ENCODE measurements around the gene DHRSX.
"Not testable (repeated sequence)": the region's sequence is repeated elsewhere in the genome, so short reads cannot be mapped to it uniquely, and the experiment has no call there.

DHRSX gene

DNA sequence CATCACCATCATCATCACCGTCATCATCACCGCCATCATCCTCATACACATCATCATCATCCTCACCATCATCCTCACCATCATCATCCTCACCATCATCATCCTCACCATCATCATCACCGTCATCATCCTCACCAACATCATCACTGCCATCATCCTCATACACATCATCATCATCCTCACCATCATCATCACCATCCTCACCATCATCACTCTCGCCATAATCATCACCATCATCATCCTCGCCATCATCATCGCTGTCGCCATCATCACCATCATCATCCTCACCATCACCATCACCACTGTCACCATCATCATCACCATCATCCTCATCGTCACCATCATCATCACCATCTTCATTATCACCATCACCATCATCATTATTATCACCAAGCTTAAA, 19.8 kb upstream of the DHRSX start:
- DNase-seq (ENCODE audit: low read depth) = no peak
- H3K4me3 ChIP-seq (ENCODE audit: low read depth, low read length) = no peak overlapping the region
- no peak for TF ChIP-seq CTCF (IDR thresholded peaks at IDR 0.05; ENCODE audit: insufficient read depth, low read depth, low read length, missing control alignments)

GRCh38 chrX:2519638-2520037, 18.9 kb upstream of the DHRSX start:
- not testable (repeated sequence) for DNase-seq (ENCODE audit: low read depth); H3K4me3 ChIP-seq (ENCODE audit: low read depth, low read length)

- peak overlapping the region; percentile 28 for H3K4me3 ChIP-seq (ENCODE audit: low read depth, low read length)
- no peak for DNase-seq (ENCODE audit: low read depth)
Measured at GRCh38 chrX:2517055-2517454, 16.3 kb upstream of the DHRSX start.

DNA sequence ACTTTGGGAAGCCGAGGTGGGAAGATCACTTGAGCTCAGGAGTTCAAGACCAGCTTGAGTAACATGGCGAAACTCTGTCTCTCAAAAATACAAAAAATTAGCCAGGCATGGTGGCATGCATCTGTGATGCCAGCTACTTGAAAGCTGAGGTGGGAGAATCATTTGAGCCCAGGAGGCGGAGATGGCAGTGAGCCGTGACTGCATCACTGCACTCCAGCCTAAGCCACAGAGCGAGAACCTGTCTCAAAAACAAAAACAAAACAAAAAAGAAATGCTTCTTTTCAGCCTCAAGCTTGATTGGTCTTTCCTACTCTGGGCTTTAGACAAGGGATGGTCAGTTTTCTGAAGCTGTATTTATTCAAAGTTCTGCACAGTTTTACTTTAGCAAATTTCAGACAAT, 15.8 kb upstream of the DHRSX start:
- TF ChIP-seq CTCF (IDR thresholded peaks at IDR 0.05; ENCODE audit: insufficient read depth, low read depth, low read length, missing control alignments) = no peak
- H3K4me3 ChIP-seq (ENCODE audit: low read depth, low read length) = peak overlapping the region; percentile 28

More at GRCh38 chrX:2517055-2517454, 16.3 kb upstream of the DHRSX start:
- TF ChIP-seq CTCF (IDR thresholded peaks at IDR 0.05; ENCODE audit: insufficient read depth, low read depth, low read length, missing control alignments) = no peak

DNA sequence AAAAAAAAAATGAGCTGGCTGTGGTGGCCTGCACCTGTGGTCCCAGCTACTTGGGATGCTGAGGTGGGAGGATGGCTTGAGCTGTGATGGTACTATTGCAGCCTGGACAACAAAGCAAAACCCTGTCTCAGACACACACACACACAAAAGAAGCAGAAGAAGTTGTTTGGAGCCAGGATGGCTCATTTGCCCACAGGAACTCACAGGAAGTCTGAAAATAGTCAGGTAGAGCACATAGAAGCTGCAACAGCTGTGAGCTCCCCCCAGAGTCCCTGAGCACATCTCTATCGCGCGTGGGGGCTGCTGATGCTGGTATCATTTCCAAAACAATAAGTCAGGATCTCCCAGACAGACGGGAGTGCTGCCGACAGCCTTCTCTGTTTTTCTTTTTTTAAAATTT, 13.4 kb upstream of the DHRSX start:
- no peak overlapping the region for H3K4me3 ChIP-seq (ENCODE audit: low read depth, low read length)
- peak; percentile 40 for DNase-seq (ENCODE audit: low read depth)
- TF ChIP-seq CTCF (IDR thresholded peaks at IDR 0.05; ENCODE audit: insufficient read depth, low read depth, low read length, missing control alignments) = no peak

More for the DNA sequence above, 15.8 kb upstream of the DHRSX start:
- peak; percentile 76 for DNase-seq (ENCODE audit: low read depth)

- TF ChIP-seq CTCF (IDR thresholded peaks at IDR 0.05; ENCODE audit: insufficient read depth, low read depth, low read length, missing control alignments) = no peak
- no peak overlapping the region for H3K4me3 ChIP-seq (ENCODE audit: low read depth, low read length)
- DNase-seq (ENCODE audit: low read depth) = no peak
Measured at GRCh38 chrX:2513121-2513664, 12.4 kb upstream of the DHRSX start.

- DNase-seq (ENCODE audit: low read depth) = no peak
- H3K4me3 ChIP-seq (ENCODE audit: low read depth, low read length) = no peak overlapping the region
- no peak for TF ChIP-seq CTCF (IDR thresholded peaks at IDR 0.05; ENCODE audit: insufficient read depth, low read depth, low read length, missing control alignments)
Measured at GRCh38 chrX:2512501-2512900, 11.7 kb upstream of the DHRSX start.

All from GM12865 (cell line).